Panc1 (cell line): ENCODE data around the gene GPC3. TPM values are rescaled to one million over a fixed set of nuclear protein-coding genes. Genes with fewer than 3 reads are reported as not detected.

Source experiments
- ATAC-seq: fragments of 200-7000 bp; cut with Tn5 transposase; 2 replicates; pipeline ENCODE4 v1.9.1; 2020; ENCODE audit warnings: mild to moderate bottlenecking, moderate library complexity
- BruUV-seq: library from RNA; stranded (reverse); fragments of 400-500 nt; replicated peaks from 2 replicates; lab custom pipeline; 2021; lab: Mats Ljungman, UMichigan
- CTCF ChIA-PET: fragments of 300-600 bp; sonication (Branson Sonifier 250); formaldehyde crosslinking; loops from one replicate; lab custom pipeline; 2022; ENCODE audit warnings: antibody characterized with exemption; lab: Charles Lee
- POLR2A ChIA-PET: fragments of 300-600 bp; sonication (Branson Sonifier 250); formaldehyde crosslinking; loops from one replicate; lab custom pipeline; 2022; ENCODE audit warnings: antibody characterized with exemption; lab: Charles Lee
- DNase-seq: peaks from one replicate; pipeline ENCODE4 v3.0.0-alpha.2; 2010; ENCODE audit warnings: low read depth, low spot score
- H3K27ac ChIP-seq: 2 replicates; pipeline ENCODE4 v1.5.1; 2011; ENCODE audit warnings: mild to moderate bottlenecking, low read length, inconsistent platforms
- H3K27me3 ChIP-seq: fragments of 200-500 bp; sonication (Bioruptor generic); 2 replicates; pipeline ENCODE4 v1.6.0; 2014; ENCODE audit warnings: low read length, inconsistent platforms; ENCODE audit not compliant: control insufficient read depth, insufficient read depth
- H3K36me3 ChIP-seq: fragments of 200-500 bp; sonication (Bioruptor generic); 2 replicates; pipeline ENCODE4 v1.5.1; 2014; ENCODE audit warnings: inconsistent platforms, mild to moderate bottlenecking, low read length, moderate library complexity; ENCODE audit not compliant: control insufficient read depth, insufficient read depth
- H3K4me1 ChIP-seq: 2 replicates; pipeline ENCODE4 v1.5.1; 2011; ENCODE audit warnings: inconsistent platforms, mild to moderate bottlenecking, low read length, moderate library complexity; ENCODE audit not compliant: control insufficient read depth, insufficient read depth
- H3K4me3 ChIP-seq, 2 experiments: 2 replicates each; pipeline ENCODE4 v1.5.1; 2011 to 2012; ENCODE audit warnings: low read depth in 2 of 2, low read length in 2 of 2, mild to moderate bottlenecking in 2 of 2, inconsistent platforms in 1 of 2, moderate library complexity in 1 of 2
- H3K9me3 ChIP-seq: fragments of 200-500 bp; sonication (Bioruptor generic); 2 replicates; pipeline ENCODE4 v1.5.1; 2014; ENCODE audit warnings: low read depth, mild to moderate bottlenecking, inconsistent platforms, low read length, moderate library complexity; ENCODE audit not compliant: control insufficient read depth, insufficient read depth
- CTCF ChIP-seq: fragments of 450-650 bp; IDR thresholded peaks from 2 replicates; pipeline ENCODE4 v1.5.1; 2017; ENCODE audit warnings: mild to moderate bottlenecking
- POLR2AphosphoS5 ChIP-seq: IDR thresholded peaks from 2 replicates; pipeline ENCODE4 v1.6.1; 2012; ENCODE audit warnings: mild to moderate bottlenecking, low read depth, low read length, moderate library complexity
- REST ChIP-seq, 2 experiments: IDR thresholded peaks; 2 replicates each; pipeline ENCODE4 v1.6.1; 2011 to 2012; ENCODE audit warnings: low read depth in 2 of 2, control low read depth in 1 of 2, low read length in 1 of 2, mild to moderate bottlenecking in 1 of 2, moderate library complexity in 1 of 2; ENCODE audit not compliant: insufficient read depth in 1 of 2
- SIN3A ChIP-seq: IDR thresholded peaks from 2 replicates; pipeline ENCODE4 v1.6.1; 2012; ENCODE audit warnings: low read depth, mild to moderate bottlenecking, low read length, moderate library complexity, borderline replicate concordance; ENCODE audit not compliant: insufficient read depth
- TCF7L2 ChIP-seq: IDR thresholded peaks from 2 replicates; pipeline ENCODE4 v1.6.1; 2011; ENCODE audit warnings: mild to moderate bottlenecking, low read depth, low read length, inconsistent platforms
- in situ Hi-C: cut with HindIII; loops from 2 replicates; pipeline ENCODE4 v1.10.0; 2016; ENCODE audit warnings: low sequenced_read_pairs, low pct_unique_long_range_greater_than_20kb
- intact Hi-C: fragments of 100-400 bp; cut with micrococcal nuclease; formaldehyde crosslinking; loops from one replicate; pipeline ENCODE4 v1.10.0; 2022; ENCODE audit not compliant: unreplicated experiment
- total RNA-seq: library from RNA; stranded (reverse); gene quantifications from one replicate; pipeline ENCODE4 v1.2.1, GENCODE V29; 2021; ENCODE audit not compliant: unreplicated experiment

The GPC3 gene
- total RNA-seq, 1 experiment from 2014 or later: 0.95 TPM

DNA sequence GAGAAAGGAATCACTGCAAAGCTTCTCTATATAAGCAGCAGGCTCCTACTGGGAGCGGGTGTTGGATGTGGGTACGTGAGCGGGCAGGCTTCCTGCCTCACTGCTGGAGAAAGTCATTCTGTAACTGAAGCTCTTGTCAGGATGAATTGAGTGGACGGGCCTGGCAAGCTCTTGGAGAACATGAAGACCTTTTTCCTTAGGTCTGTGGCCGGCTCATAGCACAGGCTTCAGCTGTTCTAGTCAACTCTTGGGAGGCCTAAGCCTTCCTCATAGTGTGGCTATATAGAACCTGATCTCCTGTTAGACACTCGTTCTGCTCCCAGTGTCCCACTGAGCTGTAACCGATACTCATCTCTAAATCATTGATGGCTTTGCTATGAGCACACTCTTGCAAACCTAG is 461.9 kb downstream of the GPC3 start:
- no peak overlapping the region for H3K4me3 ChIP-seq
- H3K27me3 ChIP-seq: no peaks in the 10 kb centered on the region
- H3K27ac ChIP-seq: no peak overlapping the region
- POLR2A ChIA-PET: no interaction called here
- H3K36me3 ChIP-seq: no peaks in the 10 kb centered on the region
- DNase-seq: no peak
- no peaks in the 10 kb centered on the region for H3K9me3 ChIP-seq
- ATAC-seq: no peak
- H3K4me1 ChIP-seq: no peaks in the 10 kb centered on the region
- intact Hi-C loops (no loop called here), in situ Hi-C loops (no loop called here)
- TF ChIP-seq SIN3A (no peak), REST (IDR thresholded peaks at IDR 0.05; ENCODE audit: insufficient read depth in 1 of 2, low read depth in 2 of 2, low read length in 1 of 2) (no peak), POLR2AphosphoS5 (no peak), TCF7L2 (no peak)
- CTCF ChIA-PET: no interaction called here
- no TSS peak for BruUV-seq

DNA sequence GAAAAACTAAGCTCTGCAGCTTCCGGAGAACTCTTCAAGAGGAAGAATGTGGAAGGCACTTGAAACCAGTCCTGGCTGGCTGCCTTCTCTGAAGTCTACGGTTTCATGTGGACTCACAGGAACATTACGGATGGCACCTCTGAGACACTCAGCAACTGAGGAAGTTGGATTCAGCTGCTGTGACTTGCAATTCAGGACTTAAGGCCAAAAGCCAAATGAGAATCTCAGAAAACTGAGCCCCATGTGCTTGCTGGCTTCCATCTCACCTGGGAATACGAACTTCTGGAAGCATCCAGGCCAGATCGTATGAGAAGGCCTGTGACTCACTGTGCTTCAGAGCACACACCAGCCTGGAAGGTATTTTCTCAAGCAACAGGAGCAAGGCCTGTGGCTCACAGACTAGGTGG is 462.3 kb downstream of the GPC3 start:
- Histone ChIP-seq H3K27me3 (no peaks in the 10 kb centered on the region), H3K4me3 (no peak overlapping the region), H3K27ac (no peak overlapping the region), H3K4me1 (no peaks in the 10 kb centered on the region), H3K9me3 (no peaks in the 10 kb centered on the region), H3K36me3 (no peaks in the 10 kb centered on the region)
- in situ Hi-C loops (no loop called here), intact Hi-C loops (no loop called here)
- no TSS peak for BruUV-seq
- ATAC-seq: no peak
- ChIA-PET POLR2A (no interaction called here), CTCF (no interaction called here)
- no peak for DNase-seq
- TF ChIP-seq TCF7L2: no peak
- TF ChIP-seq CTCF: no peak
- no peak for TF ChIP-seq SIN3A

- H3K4me3 ChIP-seq: no peak overlapping the region
- no peak overlapping the region for H3K27ac ChIP-seq
- ChIA-PET CTCF (no interaction called here), POLR2A (no interaction called here)
- DNase-seq (no peak), ATAC-seq (no peak)
- TF ChIP-seq SIN3A (no peak), POLR2AphosphoS5 (no peak), CTCF (no peak), TCF7L2 (no peak), REST (IDR thresholded peaks at IDR 0.05; ENCODE audit: insufficient read depth in 1 of 2, low read depth in 2 of 2, low read length in 1 of 2) (no peak)
- no peaks in the 10 kb centered on the region for H3K4me1 ChIP-seq
- no peaks in the 10 kb centered on the region for H3K36me3 ChIP-seq
- no TSS peak for BruUV-seq
- intact Hi-C loops (no loop called here), in situ Hi-C loops (no loop called here)
- no peaks in the 10 kb centered on the region for H3K9me3 ChIP-seq
- no peaks in the 10 kb centered on the region for H3K27me3 ChIP-seq
These were observed 468.7 kb downstream of the GPC3 start for GRCh38 chrX:133516686-133517085.
